ENCODE data around the gene FAF1.

FAF1 gene

GRCh38 chr1:50473513-50473912 is 486.6 kb downstream of the FAF1 start:
- DNase-seq = no peak

GRCh38 chr1:50471967-50472366 is 488.1 kb downstream of the FAF1 start:
- no peak for DNase-seq

- DNase-seq = no peak
Measured at GRCh38 chr1:50462964-50463363, 497.1 kb downstream of the FAF1 start.

DNA sequence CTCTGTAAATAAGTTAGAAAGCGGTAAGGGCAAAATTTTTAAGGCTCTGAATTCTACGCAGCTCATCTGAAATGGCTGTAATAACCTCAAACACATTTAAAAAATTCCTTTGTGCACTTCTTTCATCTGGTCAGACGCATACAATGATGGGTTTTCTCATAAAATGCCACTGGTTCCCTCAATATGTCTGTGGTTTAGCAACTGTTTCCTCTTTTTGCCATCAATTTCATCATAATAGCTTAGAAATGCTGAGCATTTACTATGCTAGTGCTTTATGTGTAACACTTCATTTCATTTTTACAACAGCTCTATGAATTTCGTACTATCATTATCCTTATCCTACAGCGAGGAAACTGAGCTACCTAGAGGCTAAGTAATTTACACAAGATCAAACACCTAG is 501.6 kb downstream of the FAF1 start:
- DNase-seq = no peak

GRCh38 chr1:50454911-50455310 is 505.2 kb downstream of the FAF1 start:
- no peak for DNase-seq

DNA sequence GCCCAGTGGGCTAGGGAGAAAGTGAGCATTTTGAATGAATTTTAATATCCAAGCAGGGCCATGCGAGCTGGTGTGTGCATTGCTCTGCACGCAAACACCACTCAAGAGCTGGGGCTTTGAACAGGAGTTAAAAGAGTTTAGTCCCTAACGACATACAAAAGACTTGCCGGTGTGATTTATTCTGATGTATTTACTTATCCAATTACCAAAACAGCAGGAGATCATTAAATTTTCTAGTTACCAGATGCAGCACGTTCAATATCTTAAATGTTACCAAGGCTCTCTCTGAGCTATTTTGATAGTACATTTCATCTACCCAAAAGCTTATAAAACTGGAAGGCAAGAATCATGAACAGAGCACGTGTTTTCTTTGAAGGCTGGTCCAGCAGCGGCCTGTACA is 506.8 kb downstream of the FAF1 start:
- no peak for DNase-seq

DNA sequence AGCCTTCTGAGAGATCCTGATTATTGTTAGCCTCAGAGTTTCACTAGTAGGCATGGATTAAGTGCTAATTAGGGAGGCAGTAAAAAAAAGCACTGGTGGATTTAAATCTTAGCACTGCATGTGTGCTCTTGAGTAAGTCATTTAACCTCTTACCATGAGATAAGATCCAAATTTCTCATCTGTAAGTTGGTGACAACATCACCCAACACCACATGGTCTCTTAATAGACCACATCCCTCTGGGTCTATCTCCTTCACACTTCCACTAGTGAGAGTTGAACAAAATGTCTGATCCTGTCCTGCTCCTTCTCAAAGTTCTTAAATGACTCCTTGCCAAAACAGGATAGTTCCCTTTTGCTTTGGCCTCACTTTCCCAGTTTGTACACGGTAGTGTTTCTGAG is 507.4 kb downstream of the FAF1 start:
- DNase-seq = no peak

DNA sequence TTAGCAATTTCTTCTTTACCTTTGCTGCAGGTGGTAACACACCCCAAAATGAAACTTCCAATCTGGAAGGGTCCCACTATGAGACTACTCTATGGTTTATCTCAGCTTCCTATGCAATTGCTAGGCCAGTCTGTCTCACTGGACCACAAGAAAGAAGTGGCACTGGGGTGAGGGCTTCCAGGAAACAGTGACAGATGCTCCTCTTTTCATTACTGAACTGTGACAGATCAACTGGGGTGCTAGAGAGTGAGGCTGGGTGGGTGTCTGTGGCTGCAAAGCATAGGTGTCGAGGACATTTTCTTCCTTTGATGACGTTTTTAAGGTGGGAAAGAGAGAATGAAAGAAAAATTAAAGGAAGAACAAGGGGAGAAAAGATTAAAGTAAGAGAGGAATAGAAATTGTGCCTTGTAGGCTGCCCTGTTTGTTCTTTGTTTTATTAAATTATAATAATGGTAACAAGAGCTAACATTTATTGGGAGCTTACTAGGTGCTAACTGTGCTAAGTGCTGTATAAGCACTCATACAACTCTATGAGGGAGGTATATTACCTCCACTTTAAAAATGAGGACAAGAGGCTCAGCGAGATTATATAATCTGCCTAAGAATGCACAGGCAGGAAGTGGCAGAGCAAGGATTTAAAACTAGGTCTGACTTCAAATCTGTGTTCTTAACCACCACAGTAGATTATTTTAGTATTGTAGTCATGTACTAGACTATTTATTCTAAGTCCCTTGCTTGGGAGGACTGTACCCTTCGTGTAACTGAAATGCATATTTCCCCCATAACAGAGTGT is 509.0 kb downstream of the FAF1 start:
- no peak for DNase-seq

- DNase-seq = no peak
Measured at GRCh38 chr1:50447961-50448360, 512.1 kb downstream of the FAF1 start.

- DNase-seq = no peak
Measured at GRCh38 chr1:50441183-50441582, 518.9 kb downstream of the FAF1 start.

DNA sequence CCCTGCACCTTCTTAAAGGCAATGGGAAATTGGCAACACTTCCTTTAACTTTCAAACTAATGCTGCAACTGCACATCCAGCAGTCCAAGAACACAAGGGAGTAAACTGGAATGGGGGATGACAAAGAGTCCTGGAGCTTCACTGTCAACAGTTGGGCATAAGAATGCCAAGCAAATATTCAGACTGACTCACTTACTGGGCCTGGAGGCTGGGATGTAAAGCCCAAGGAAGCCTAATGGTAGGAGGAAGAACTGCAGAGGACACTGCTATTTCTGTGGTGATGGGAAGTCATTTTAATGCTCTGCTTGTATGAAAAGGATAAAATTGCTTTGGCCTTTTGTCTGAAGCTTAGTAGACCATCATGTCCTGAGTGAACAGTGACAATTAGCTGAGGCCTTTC is 521.1 kb downstream of the FAF1 start:
- DNase-seq = no peak

- no peak for DNase-seq
Measured at GRCh38 chr1:50436489-50436888, 523.6 kb downstream of the FAF1 start.

- no peak for DNase-seq
Measured at GRCh38 chr1:50430010-50430405, 530.1 kb downstream of the FAF1 start.

DNA sequence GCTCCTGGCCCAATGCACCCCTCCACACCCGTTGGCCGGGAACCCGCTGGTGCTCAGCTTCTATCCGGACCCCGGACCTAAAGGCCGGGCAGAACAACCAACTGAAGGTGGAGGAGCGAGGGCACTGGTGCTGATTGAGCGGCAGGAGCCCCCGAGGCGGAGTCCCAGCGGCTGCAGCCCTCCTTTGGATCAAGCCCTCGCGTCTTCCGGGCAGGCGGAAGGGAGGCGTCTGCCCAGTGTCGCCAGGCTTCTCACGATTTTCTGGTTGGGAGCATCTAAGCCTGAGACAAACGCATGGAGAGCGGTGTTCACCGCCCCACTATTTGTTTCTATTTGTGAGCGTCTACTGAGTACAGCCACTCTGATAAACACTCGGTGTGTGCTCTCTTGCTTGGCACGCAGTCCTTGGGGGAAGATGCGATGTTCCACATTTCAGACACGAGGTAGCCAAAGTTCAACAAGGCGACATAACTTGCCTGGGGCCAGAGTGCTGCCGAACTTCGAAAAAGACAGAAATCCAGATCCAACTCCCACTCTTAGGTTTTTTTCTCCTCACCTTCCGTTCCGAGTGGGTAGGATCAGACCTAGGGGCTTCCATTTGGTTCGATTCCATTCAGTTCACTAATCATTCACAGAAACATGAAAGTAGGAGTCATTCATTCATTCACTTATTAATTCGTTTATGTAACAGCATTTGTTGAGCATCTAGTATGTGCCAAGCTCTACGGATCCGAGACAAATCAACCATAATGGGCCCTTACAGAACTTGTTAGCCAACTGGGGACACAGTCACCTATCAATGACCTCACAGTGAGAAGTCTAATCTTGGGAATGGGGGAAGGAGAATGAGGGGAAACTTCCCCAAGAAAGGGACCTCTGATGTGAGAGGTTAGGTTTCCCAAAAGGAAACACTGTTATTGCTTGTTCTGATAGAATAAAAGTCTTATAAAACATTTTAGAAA is 532.0 kb downstream of the FAF1 start:
- no peak for DNase-seq

DNA sequence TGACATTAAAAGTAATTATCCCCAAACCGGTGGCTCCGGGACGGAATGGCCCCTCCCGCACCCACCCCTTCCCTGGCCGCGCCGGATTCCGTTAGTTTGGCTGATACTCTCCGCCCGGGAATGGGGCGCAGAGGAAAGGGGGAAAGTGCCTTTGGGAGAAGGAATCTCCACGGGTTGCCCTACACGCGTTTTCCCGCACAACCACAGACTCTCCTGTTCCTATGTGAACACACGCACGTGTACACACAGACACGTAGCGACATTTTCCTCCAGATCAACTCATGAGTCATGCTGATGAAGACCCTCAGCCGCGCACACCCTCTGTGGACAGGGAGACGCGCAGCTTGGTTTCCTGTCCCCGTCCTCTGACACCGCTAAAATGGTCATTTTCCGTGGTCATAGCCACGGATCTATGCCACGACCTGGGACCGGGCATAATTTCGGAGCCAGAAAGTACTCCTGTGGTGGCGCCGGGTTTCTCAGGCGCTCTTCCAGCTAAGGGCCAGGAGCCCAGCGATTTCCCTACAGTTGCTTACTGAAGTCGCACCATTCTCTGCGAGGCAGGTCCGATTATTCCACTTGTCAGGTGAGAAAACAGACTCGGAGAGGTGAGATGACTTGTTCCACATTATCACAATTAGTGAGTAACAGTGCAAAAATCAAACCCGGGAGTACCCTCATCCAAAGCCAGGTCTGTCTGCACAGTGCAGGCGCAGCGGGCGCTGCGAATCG is 532.8 kb downstream of the FAF1 start:
- DNase-seq = no peak

- DNase-seq = no peak
Measured at GRCh38 chr1:50426702-50427085, 533.4 kb downstream of the FAF1 start.

DNA sequence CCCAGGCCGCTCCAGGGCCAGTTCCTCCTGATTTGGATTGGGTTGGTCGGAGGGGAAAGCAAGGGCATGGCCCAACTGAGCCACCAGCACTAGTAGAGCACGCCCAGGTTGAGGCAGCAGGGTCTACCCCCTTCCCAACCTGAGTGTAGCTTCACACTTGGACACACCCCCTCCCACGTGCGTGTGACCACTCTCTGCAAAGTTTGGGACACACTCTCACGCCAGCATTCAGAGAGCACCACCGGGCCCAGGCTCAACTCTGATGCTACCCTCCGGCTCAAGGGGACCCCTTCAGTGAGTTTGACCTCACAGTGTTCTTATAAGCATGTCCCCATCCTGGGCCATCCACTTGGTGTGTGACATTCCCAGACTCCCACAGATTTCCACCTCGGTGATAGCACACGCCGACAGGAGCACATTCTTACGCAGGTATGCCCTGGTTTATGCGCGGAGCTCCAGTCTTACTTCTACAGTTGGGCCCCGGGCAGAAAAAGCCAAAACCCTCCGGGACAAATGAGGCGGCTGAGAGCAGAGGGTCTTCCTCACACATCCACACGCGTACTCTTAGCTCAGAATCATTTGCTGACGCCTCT is 533.9 kb downstream of the FAF1 start:
- DNase-seq = no peak

DNA sequence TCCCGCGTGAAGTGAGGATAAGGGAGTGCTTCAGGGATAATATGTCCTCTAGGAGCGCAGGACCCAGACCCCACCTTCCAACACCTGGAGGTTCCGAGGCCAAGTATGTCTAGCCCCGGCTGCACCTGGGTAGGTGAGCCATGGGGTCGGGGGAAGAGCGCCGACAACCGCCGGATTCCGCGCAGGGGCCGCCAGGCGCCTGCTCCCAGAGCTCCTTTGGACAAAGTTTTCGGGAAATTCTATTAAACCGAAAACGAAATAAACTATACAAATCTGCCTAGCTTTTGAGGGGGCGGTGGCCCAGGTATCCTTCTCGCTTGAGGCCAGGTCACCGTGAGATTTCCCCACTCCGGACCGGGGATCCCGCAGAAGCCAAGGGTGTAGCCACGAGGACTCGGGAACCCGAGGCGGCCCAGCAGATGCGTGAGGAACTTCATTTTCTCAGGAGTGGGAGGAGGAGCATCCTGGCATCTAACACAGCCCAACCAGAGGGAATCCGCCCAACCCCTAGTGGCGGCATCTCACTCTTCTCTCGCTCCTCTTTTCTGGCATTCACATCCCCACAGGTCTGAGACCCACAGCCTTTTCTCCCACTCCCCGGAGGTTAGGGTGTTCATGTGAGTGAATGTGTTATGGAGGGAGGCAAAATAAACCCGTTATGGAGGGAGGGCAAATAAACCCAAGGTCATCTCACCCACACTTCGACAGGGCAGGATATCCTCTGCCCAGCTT is 534.5 kb downstream of the FAF1 start:
- no peak for DNase-seq

DNA sequence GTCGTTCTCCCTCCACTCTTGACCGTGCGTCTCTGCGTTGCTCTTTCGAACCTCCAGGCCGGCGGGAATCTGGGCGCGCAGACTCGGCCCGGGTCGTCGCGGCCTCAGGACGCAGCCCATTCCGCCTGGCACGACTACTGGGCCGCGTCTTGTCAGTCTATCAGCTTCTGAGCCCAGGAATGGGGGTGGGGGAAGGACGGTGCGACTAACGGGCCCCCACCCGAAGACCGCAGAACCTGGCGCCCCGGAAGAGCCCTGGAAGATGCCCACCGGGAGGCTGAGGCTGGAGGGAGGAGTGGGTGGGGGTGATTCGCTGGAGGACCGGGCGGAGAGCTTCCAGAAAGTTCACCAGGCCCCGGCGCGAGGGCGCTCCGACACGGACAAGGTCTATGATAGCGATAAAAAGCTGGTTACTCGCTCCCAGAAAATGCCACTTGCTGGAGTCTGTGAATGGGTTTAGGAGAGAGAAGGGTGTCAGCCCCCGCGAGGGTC is 535.1 kb downstream of the FAF1 start:
- DNase-seq = no peak

GRCh38 chr1:50424045-50424883 is 535.8 kb downstream of the FAF1 start:
- DNase-seq = no peak

DNA sequence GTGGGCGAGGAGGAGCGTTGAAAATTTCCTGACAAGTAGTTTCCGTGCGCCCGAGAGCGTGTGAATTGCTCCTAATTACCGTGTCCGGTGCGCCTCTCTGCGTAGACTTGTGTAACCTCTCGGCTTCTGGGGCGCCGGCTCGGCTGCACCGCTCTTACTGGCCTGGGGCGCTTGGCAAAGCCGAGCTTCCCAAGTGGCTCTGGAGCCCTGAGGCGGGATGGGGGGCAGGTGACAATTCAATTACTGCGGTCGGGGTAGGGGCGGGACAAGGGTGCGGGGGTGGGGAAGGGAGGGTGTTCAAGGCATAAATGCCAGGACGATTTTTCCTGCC is 536.4 kb downstream of the FAF1 start:
- no peak for DNase-seq
